Testis (tissue), 2 donors: ENCODE results near the gene BTN2A1.

Experiments
- POLR2A ChIP-seq: fragments of 450-650 bp; IDR thresholded peaks from one replicate; pipeline ENCODE4 v1.6.1; 2017; ENCODE audit warnings: antibody characterized with exemption, mild to moderate bottlenecking, moderate library complexity
- TF ChIP-seq, protein P1 (sequence below), 3 experiments: fragments of 450-650 bp in 2 of 3; fragments of 200-600 bp in 1 of 3; sonication (generic) in 1 of 3; IDR thresholded peaks; one replicate each; pipeline ENCODE4 v1.5.1; 2016 to 2019; ENCODE audit warnings: antibody characterized with exemption in 3 of 3, mild to moderate bottlenecking in 2 of 3, moderate library complexity in 1 of 3

GRCh38 chr6:26485112-26485780, 27.5 kb downstream of the BTN2A1 start:
- TF ChIP-seq, protein P1, sequence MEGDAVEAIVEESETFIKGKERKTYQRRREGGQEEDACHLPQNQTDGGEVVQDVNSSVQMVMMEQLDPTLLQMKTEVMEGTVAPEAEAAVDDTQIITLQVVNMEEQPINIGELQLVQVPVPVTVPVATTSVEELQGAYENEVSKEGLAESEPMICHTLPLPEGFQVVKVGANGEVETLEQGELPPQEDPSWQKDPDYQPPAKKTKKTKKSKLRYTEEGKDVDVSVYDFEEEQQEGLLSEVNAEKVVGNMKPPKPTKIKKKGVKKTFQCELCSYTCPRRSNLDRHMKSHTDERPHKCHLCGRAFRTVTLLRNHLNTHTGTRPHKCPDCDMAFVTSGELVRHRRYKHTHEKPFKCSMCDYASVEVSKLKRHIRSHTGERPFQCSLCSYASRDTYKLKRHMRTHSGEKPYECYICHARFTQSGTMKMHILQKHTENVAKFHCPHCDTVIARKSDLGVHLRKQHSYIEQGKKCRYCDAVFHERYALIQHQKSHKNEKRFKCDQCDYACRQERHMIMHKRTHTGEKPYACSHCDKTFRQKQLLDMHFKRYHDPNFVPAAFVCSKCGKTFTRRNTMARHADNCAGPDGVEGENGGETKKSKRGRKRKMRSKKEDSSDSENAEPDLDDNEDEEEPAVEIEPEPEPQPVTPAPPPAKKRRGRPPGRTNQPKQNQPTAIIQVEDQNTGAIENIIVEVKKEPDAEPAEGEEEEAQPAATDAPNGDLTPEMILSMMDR (IDR thresholded peaks at IDR 0.05) = no peak
- TF ChIP-seq POLR2A = no peak
